ENCODE results near the gene ST7.

The ST7 gene

DNA sequence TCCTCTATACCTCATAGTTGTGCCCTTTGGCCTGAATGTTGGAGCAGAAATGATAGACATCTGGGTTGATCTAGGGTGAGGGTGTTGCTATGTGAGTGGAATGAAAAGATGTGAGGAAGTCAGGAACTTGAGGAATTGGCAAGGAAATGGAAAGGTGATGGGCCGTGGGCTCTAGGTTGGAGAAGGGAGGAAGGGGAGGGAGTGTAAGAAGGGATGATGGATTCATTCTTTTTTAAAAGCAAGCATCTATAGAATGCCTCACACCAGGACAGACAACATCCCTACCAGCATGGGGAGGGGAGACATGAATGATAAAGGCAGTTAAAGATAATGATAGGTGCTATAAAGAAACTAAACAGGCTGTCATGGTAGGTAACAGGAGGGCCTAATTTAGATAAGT, 201.4 kb downstream of the ST7 start:
- no peak for DNase-seq (ENCODE audit: low read depth)

DNA sequence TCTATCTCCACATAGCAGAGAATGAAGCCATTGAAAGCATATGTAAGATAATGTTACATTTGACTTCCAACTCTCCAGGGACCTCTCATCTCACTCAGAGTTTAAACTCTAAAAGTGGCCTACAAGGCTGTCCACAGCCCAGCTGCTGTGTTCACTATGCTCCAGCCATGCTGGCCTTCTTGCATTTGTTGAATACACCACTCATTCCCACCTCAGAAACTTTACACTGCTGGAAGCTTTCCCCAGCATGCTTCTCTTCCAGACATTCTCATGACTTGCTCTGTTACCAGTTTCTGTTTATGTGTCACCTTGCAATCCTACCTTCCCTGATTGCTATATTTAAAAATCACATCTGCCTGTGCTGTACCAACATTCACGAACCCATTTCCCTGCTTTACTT, 202.4 kb downstream of the ST7 start:
- DNase-seq (ENCODE audit: low read depth): no peak

DNA sequence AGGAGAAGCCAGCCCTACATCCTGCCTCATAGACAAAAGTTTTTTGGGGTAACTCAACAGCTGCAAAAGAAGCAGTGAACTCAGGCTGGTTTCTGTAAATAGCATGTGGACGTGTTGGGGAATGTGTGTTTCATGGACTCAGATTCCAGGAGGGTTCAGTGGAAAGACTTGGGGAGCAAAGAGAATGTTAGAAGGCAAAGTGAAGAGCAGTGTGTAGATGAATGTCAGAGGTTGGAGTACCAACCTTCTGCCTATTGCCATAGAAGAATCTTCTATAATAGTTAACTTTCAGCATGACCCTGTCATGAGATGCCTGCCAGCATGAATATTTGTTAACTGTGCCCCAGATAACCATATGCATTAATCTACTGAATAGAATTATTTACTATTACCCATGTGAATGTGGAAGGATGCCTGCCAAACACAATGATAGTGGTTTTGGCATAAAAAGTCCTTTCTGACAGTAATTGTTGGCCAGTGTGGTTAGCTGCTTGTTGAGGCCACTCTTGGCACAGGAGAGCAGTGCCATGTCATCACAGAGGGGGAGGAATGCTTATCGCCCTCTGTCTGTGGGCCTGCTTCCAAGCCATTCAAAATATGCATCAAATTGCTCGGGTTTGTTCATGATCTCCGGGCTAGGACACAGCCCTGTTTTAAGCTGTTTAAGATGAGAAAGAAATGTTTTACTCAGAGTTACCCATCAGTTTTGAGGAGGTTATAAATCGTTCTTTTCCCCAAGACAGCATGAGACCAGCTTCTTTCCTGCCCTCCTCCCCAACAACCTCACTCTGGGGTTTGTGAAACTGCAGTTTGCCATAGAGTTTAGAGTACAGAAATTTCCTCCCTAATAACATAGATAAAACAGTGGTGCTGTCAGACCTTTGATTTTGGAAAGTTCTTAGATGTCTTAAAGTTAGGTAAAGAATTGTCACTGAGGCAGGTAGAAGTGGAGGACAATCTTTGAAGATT, 204.2 kb downstream of the ST7 start:
- DNase-seq (ENCODE audit: low read depth): no peak

DNA sequence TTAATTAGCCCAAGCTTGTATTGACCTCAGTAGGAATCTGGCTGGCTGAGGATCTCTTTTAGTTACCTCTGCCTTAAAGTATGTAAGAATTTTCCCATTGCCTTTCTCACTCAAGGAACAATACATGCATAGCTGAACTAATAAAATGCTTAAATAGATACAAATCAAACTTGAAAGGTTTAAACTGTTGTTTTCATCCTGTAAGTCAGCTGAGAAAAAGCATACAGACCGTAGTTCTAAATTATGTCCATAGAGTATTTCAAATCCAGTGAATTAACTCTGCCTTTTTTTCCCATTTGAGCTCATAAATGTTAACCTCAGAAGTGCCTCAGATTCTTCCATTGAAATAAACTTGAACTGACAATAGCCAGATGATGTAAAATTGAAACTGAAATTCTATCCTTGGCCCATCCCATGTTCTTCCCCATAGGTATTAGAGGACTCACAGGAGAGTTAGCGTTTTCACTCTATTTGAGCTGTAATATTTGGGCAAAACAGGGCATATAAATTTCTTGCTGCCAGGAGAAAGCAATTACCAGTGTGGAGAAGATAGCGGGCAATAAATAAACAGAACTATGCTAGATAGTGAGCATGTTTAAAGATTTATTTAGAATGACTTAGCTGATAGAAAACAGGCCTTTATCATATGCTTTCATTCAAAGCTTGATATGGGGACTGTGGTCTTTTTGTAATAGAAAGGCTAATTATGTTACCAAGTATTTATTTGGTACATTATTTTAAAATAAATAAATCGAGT, 205.8 kb downstream of the ST7 start:
- DNase-seq (ENCODE audit: low read depth): no peak

DNA sequence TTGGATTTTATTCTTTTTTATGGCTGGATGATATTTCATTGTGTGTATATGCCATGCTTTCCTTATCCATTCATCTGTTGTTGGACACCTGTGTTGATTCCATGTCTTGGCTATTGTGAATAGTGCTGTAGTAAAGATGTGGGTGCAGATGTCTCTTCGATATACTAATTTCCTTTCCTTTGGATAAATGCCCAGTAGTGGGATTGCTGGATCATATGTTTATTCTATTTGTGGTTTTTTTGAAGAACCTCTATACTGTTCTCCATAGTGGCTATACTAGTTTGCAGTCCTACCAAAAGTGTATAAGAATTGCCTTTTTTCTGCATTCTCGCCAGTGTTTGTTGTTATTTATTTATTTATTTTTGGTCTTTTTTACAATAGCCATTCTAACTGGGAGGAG, 209.8 kb downstream of the ST7 start:
- no peak for DNase-seq (ENCODE audit: low read depth)

DNA sequence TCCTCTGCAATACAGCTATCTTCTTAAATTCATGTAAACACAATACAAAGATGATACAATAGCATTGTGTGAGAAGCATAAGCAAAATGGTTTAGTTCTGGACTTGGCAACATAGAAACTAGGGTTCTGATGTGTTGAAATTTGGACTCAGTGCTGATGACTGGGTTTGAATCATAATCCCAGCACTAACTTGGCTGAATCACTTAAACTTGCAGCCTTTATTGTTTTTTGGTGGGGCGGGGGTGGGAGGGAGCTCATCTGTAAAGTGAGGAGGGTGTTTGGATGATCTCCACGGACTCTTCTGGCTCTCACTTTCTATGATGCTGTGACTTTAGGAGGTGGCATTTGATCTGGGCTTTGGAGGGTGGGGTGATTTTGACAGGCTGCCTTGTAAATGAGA, 211.3 kb downstream of the ST7 start:
- no peak for DNase-seq (ENCODE audit: low read depth)

DNA sequence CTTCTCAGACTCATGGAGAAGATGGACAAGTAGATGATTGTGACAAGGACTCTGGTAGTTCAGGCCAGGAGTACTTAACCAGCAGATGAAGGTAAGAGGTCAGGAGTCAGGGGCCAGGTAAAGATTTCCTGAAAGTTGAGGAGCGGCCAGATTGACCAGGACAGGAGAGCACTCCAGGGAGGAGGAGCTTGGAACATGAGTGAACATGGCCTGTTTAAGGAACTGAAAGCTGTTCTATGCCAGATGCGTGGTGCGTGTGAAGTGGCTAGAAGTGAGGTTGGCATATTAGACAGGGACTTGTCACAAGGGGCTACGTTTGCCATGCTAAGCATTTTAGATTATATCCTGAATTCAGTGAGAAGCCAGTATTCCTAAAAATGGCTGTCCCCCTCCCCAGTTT, 212.4 kb downstream of the ST7 start:
- no peak for DNase-seq (ENCODE audit: low read depth)

DNA sequence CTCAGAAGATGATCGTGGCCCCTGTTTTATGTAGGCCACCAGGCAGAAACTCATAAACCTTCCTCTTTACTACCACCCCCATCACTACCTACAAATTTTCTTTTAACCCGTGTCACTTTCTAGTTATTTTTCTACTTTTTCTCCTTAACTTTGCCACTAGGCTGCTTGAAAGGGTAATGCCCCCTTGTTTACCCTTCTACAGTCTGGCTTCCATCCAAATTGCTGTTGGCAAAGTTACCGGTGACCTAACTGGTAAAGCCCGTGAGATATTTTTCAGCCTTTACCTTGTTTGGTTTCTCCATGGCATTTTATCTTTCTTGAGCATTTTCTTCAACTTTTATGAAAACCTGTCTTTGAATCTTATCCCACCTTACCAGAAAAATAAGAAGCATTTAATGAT, 216.6 kb downstream of the ST7 start:
- DNase-seq (ENCODE audit: low read depth): no peak

DNA sequence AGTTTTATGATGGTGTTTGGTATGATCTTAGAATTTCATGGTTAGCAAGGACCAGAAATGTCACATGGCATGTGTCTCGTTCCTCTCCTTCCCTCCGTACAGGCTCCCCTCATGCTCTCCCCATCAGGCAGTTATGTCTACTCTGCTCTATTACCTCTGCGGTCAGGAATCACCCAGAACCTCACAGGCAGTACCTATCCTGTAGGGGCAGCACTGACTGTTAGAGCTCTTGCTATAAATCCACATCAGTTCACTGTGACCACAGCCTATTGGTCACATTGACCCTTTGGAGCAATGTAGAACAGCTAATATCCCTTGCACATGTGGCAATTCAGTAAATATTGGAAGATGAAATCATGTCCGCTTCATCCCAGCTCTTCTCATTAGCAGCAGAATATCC, 217.8 kb downstream of the ST7 start:
- DNase-seq (ENCODE audit: low read depth): no peak

DNA sequence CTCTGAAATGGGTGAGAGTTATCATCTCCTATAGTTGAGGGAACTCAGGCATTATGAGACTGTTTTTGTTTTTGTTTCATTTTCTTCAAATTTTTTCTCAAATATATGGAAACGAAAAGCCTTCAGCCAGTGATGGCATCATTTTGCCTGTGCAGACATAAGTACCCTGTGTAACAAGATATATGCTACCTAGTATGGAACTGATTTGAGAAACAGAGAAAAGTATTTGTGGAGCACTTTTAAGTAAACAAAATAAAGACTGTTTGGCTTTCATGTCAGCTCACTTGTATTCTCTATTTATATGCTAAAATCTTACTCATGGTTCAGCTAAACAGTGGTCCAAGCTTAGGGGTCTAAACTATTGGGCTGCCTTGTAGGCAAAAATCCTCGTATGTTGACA, 219.0 kb downstream of the ST7 start:
- no peak for DNase-seq (ENCODE audit: low read depth)

DNA sequence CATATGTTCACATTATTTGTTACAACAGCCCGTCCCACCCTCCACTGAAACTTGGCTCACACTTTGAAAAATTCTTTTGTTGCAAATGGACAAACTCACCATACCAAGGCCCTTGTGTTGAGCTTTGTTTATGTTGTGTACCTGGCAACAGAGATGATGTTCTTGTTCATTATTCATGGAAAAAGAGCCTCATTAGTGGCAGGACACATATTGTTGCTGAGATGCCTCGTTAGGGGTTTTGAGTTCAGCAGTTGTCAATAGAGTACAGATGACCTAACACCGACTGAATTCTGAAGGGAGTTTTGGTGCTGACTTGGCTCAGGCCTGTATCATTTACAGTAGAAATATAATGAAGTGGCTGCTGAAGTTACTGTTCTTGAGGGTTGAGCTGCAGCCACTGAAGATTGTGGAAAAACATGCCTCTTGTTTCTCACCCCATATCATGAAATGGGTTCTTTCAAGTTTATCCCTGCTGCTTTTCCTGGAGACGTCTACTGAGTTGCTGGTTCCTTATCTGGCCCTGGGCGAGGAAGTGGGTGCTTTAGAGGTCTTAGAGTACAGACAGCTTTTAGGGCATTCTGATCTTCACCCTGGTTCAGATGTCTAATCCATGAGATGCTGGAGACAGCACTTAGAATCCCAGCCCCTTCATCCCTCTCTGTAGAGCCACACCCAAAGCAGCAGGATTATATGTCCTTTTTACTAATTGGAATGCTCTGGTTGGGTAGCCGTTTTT, 219.9 kb downstream of the ST7 start:
- DNase-seq (ENCODE audit: low read depth): no peak

DNA sequence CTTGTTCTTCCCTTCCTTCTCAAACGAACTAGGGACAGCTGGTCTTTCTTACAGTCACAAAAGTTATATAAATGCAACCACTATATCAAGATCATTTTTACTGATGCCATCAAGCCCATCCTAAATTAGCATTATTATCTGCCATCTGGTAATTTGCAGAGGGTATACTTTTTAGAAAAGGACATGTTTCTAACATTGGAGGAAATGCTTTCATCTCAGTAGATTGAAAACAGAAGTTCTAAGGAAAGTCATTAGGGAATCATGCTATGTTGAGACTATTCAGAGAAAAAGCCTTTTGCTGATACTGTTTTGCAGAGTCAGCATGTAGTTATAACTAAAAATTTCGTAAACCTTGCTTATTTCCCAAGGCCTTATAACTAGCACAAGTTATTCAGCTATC, 222.9 kb downstream of the ST7 start:
- DNase-seq (ENCODE audit: low read depth): no peak

DNA sequence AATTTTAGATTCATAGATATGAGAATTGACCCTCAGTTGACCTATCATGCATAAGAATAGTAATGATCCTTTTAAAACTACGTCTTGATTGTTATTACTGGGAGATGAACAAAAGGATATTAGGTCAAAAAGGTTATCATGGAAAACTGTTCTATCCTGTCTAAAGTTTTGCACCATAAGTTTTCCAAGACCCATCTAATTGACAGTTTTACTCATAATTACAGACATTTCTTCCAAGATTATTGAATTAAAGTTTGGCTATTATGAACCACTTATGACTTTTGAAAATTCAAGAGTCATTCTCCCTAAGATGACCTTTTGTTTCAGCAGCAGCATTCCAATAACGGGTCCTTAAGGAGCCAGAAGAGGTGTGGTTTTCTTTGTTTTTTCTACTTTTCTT, 225.3 kb downstream of the ST7 start:
- DNase-seq (ENCODE audit: low read depth): no peak

DNA sequence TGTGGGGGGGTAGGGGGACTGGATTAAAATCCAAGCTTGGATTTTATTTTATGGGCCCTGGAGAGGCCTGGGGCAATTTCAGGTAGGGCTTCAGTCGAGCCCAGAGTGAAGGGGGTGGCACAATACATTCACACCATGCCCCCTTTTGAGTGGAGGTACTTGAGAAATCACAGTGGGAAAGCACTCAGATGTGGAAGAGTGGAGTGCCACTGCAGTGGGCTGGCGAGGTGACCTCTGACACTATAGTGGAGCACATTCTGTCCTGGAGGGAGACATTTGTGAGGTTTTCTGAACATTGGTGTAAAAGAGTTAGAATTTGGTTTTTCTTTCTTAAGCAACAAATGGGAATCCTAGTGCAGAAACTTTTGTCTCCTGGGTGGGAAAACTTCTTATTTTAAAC, 226.4 kb downstream of the ST7 start:
- DNase-seq (ENCODE audit: low read depth): no peak

DNA sequence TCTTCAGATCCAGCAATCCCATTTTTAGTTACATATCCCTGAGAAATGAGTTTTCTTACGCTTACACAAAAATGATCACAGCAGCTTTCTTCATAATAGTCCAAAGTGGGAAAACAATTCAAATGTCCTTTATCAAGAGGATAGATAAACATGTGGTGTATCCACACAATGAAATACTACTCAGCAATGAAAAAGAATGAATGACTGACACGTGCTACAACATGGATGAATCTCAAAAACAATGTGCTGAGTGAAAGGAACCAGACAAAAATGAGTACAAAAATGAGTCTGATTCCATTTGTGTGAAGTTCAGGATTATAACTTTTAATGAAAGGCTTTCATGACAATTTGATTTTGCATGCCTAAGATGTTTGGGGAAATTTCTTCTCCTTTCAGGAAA, 230.4 kb downstream of the ST7 start:
- DNase-seq (ENCODE audit: low read depth): no peak

DNA sequence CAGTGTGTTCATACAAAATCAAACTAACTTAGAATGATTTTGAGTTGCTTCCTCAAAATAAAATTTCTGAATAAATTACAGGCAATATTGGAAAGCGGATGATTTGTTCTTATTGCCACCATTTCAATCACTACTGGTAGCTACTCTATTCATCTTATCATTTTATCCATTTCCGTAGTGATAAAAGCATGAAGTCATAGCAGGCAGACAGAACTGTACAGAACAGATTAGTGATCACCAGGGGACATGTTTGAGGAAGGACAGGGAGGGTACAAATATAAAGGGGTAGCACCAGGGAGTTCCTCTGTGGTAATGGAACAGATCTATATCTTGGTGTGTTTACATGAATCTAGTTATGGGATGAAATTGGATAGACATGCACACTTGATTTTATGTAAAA, 231.1 kb downstream of the ST7 start:
- no peak for DNase-seq (ENCODE audit: low read depth)

DNA sequence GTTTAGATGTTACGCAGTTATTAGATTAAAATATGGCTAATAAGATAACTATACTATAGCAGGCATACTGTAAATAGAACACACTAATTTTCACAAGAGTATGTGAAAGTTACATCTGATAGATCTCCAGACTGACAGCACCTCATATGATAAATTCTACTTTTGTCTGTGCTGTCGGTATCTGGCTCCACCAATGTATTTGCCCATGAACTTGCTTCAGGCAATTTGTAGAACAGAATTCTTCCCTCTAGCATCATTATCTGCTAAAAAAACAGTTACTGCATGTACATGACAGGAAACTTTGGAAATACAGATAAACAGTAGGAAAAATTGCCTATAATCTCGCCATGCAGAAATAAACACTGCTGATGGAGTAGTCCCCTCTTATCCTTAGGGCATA, 231.8 kb downstream of the ST7 start:
- no peak for DNase-seq (ENCODE audit: low read depth)

DNA sequence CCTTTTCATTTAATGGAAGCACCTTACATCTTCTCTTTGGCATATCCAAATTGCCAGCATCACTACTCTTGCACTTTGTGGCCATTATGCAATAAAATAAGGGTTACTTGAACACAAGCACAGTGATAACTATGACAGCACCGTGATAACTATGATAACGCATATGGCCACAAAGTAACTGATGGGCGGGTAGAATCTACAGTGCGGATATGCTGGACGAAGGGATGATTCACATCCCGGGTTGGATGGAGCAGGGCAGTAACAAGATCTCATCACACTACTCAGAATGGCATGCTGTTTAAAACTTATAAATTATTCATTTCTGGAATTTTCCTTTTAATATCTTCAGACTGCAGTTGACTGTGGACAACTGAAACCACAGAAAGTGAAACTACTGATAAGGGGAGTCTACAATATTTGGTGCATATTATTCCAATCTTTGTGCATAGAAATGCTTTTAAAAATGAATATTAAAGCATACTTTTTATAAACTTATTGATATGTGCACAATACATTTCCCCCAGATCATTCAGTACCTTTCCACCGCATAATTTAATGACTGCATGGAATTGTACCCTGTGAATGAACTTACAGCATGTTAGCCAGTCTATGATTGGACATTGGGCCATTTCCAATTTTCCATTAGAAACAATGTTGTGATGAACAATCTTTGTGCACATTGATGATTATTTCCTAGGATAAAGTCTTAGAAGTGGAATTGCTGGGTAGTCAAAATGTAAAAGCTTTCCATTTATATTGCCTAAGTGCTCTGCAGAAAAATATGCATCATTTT, 233.1 kb downstream of the ST7 start:
- no peak for DNase-seq (ENCODE audit: low read depth)

DNA sequence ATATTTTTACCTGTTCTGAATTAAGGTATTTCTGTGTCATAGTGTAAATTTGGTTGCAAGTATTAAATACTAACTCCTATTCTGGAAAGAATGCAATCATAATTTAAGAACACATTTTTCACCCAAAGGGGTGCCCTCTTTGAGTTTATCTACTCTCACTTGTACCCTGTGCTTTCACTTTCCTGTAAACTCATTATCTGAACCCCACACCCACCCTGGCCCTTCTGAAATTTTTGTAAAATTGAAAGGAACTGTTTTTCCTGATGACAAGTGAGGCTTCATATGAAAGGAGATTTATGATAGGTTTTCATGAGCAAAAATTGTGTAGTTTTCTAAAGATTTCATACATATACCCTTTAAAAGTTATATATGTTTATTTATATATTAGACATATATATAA, 235.1 kb downstream of the ST7 start:
- DNase-seq (ENCODE audit: low read depth): no peak

DNA sequence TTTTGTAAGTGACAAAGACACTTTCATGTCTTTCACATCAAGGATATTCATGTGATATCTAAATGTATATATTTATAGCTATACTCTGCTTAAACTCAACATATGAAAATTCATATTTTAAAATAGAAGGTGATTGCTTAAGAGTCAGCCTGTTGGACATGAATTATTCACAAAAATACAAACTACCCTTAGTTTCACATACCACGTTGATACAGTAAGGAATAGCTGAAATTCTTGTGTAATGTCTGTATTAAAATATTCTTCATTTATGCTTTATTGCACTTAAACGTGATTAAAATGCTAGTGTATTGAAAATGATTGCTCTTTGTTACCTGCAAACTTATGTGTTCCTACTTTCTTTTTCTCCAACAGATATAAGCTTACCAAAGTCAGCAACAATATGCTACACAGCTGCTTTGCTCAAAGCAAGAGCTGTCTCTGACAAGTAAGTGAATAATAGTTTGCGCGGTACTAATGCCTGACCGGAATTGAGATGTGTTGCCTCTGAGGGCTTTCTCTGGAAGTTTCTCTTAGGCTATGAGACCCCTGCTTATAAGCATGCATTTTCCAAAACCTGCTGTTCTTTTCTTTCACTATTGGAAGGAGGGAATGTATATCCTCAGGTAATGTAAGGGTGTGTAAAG, 235.8 kb downstream of the ST7 start:
- DNase-seq (ENCODE audit: low read depth): no peak

DNA sequence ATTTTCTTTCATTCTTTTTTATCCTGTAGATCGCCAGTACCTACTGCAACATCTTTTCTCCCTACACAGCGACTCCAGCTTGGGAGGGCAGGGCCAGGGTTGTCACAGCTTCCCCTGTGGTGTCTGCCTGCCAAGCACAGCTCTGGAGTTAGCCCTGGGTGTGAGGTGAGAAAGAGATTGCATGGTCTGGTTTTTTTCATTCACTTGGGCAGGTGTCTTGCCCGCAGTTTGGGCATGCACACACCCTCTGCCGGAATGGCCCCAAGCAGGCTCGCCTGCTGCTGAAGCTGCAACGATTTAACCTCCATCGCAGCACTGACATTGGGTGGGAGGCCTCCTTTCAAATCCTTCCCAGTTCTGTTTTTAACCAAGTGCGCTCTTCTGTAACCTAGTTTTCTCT, 236.8 kb downstream of the ST7 start:
- no peak for DNase-seq (ENCODE audit: low read depth)
